Measurements from ENCODE around the gene CERKL.

Gene CERKL

DNA sequence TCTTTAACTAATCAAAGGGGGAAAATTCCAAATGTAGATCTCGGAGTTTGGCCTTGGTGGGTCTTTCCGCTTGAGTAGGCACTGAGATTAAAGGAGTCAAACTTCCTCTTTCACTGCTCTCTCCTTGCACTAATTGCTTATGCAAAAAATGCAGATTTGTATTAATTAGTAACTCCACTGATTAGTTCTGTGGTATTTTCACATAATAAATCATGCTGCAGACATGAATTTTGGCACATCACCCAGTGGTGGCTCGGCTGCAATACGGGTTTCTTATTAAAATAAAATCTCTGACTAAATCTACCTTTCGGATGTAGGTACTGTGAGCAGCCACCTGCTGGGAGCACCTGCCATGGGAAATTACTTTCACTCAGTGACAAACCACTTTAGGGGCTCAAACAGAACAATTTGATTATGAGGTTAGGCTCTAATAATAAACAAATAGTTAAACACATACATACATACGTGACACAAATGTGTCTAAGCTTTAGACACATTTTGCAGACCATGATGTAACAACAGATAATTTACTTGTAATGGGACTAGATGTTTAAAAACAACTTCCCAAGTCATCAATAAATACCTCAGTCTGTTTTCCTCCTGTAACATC lies 29.8 kb upstream of the CERKL start:
- no peak overlapping the region for H3K9ac ChIP-seq (ENCODE audit: low read length)
- no peak overlapping the region for H3K27ac ChIP-seq (ENCODE audit: low read depth, low read length, poor library complexity, severe bottlenecking)
- H4K20me1 ChIP-seq (ENCODE audit: insufficient read depth, low read length), result no peaks in the 10 kb centered on the region
- TF ChIP-seq CTCF (IDR thresholded peaks at IDR 0.05; ENCODE audit: low read length) (no peak), EZH2 (IDR thresholded peaks at IDR 0.05; ENCODE audit: borderline replicate concordance, low read length) (no peak)
- no peaks in the 10 kb centered on the region for H3K9me2 ChIP-seq (ENCODE audit: low read depth, low read length)
- H2AFZ ChIP-seq (ENCODE audit: low read length), result no peak overlapping the region
- no peaks in the 10 kb centered on the region for H3K9me3 ChIP-seq (ENCODE audit: low read length)
- H3K4me2 ChIP-seq (ENCODE audit: low read length), result no peak overlapping the region
- no peak overlapping the region for H3K4me3 ChIP-seq (ENCODE audit: low read depth, low read length, poor library complexity, severe bottlenecking)
- no peaks in the 10 kb centered on the region for H3F3A ChIP-seq (ENCODE audit: insufficient read depth, low read length)
- no peaks in the 10 kb centered on the region for H3K36me3 ChIP-seq (ENCODE audit: insufficient read depth, low read length)
- H3K79me2 ChIP-seq (ENCODE audit: insufficient read depth, low read length), result no peaks in the 10 kb centered on the region
- no peaks in the 10 kb centered on the region for H3K27me3 ChIP-seq (ENCODE audit: insufficient read depth, low read length)
- peaks cover 9% of the 10 kb centered on the region for H3K4me1 ChIP-seq (ENCODE audit: insufficient read depth, low read length, severe bottlenecking)

- Histone ChIP-seq H3K79me2 (ENCODE audit: insufficient read depth, low read length) (no peaks in the 10 kb centered on the region), H3K9ac (ENCODE audit: low read length) (no peak overlapping the region), H3F3A (ENCODE audit: insufficient read depth, low read length) (no peaks in the 10 kb centered on the region), H3K36me3 (ENCODE audit: insufficient read depth, low read length) (no peaks in the 10 kb centered on the region), H3K4me1 (ENCODE audit: insufficient read depth, low read length, severe bottlenecking) (peaks cover 9% of the 10 kb centered on the region), H3K4me3 (ENCODE audit: low read depth, low read length, poor library complexity, severe bottlenecking) (no peak overlapping the region), H3K9me3 (ENCODE audit: low read length) (no peaks in the 10 kb centered on the region), H3K4me2 (ENCODE audit: low read length) (no peak overlapping the region), H4K20me1 (ENCODE audit: insufficient read depth, low read length) (no peaks in the 10 kb centered on the region), H3K27me3 (ENCODE audit: insufficient read depth, low read length) (no peaks in the 10 kb centered on the region), H2AFZ (ENCODE audit: low read length) (no peak overlapping the region), H3K9me2 (ENCODE audit: low read depth, low read length) (no peaks in the 10 kb centered on the region), H3K27ac (ENCODE audit: low read depth, low read length, poor library complexity, severe bottlenecking) (no peak overlapping the region)
- no peak for TF ChIP-seq CTCF (IDR thresholded peaks at IDR 0.05; ENCODE audit: low read length)
- no peak for TF ChIP-seq EZH2 (IDR thresholded peaks at IDR 0.05; ENCODE audit: borderline replicate concordance, low read length)
Measured at GRCh38 chr2:181685150-181685688, 28.3 kb upstream of the CERKL start.

- Histone ChIP-seq H3K4me1 (ENCODE audit: insufficient read depth, low read length, severe bottlenecking) (peaks cover 9% of the 10 kb centered on the region), H3K79me2 (ENCODE audit: insufficient read depth, low read length) (no peaks in the 10 kb centered on the region), H3K9ac (ENCODE audit: low read length) (no peak overlapping the region), H3K4me3 (ENCODE audit: low read depth, low read length, poor library complexity, severe bottlenecking) (no peak overlapping the region), H3K36me3 (ENCODE audit: insufficient read depth, low read length) (no peaks in the 10 kb centered on the region), H3K9me2 (ENCODE audit: low read depth, low read length) (no peaks in the 10 kb centered on the region), H4K20me1 (ENCODE audit: insufficient read depth, low read length) (no peaks in the 10 kb centered on the region), H2AFZ (ENCODE audit: low read length) (no peak overlapping the region), H3F3A (ENCODE audit: insufficient read depth, low read length) (no peaks in the 10 kb centered on the region), H3K4me2 (ENCODE audit: low read length) (no peak overlapping the region), H3K27me3 (ENCODE audit: insufficient read depth, low read length) (no peaks in the 10 kb centered on the region), H3K9me3 (ENCODE audit: low read length) (no peaks in the 10 kb centered on the region), H3K27ac (ENCODE audit: low read depth, low read length, poor library complexity, severe bottlenecking) (no peak overlapping the region)
- no peak for TF ChIP-seq EZH2 (IDR thresholded peaks at IDR 0.05; ENCODE audit: borderline replicate concordance, low read length)
- TF ChIP-seq CTCF (IDR thresholded peaks at IDR 0.05; ENCODE audit: low read length), result no peak
Measured at GRCh38 chr2:181684454-181685149, 27.7 kb upstream of the CERKL start.

All from OCI-LY1 (cell line).